ENCODE data around the gene SPAG16.

GRCh38 chr2:214193943-214194342 lies 909.7 kb downstream of the SPAG16 start:
- TF ChIP-seq CTCF (IDR thresholded peaks at IDR 0.05; ENCODE audit: low read depth, low read length) (no peak), MYC (IDR thresholded peaks at IDR 0.05; ENCODE audit: low read depth, low read length) (no peak)
- TF ChIP-seq, protein P1, sequence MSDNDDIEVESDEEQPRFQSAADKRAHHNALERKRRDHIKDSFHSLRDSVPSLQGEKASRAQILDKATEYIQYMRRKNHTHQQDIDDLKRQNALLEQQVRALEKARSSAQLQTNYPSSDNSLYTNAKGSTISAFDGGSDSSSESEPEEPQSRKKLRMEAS (IDR thresholded peaks at IDR 0.05; ENCODE audit: low read depth, low read length) = no peak

Data from NB4 (cell line).